HepG2 (cell line): ENCODE measurements around the gene MAN2B2. TPM values are rescaled to one million over a fixed set of nuclear protein-coding genes. Genes with fewer than 3 reads are reported as not detected.

Experiments used
- ATAC-seq: fragments of 200-7000 bp; cut with Tn5 transposase; 3 replicates; pipeline ENCODE4 v1.9.1; 2020; ENCODE audit warnings: mild to moderate bottlenecking, moderate library complexity
- BruUV-seq: library from RNA; stranded (reverse); fragments of 400-500 nt; replicated peaks from 2 replicates; lab custom pipeline; 2021; lab: Mats Ljungman, UMichigan
- CTCF ChIA-PET: fragments of 300-600 bp; formaldehyde crosslinking; extraction: SDS; loops from one replicate; lab custom pipeline; 2021; ENCODE audit warnings: low total read pairs, inconsistent platforms, low intra/inter-chr PET ratio; lab: Yijun Ruan, JAX
- POLR2A ChIA-PET: fragments of 350-600 bp; sonication (Branson Sonifier 250); formaldehyde crosslinking; loops from one replicate; lab custom pipeline; 2020; ENCODE audit warnings: antibody characterized with exemption, inconsistent platforms; lab: Yijun Ruan, JAX
- DNase-seq: peaks from one replicate; pipeline ENCODE4 v3.0.0-alpha.2; 2015; ENCODE audit warnings: low spot score
- FAIRE-seq: peaks from 3 replicates; lab custom pipeline; 2011; peaks lifted over from hg19 to GRCh38; lab: Jason Lieb, UNC
- H2AFZ ChIP-seq: one replicate; pipeline ENCODE4 v1.6.1; 2011; ENCODE audit warnings: low read length, inconsistent platforms
- H3K27ac ChIP-seq: fragments of 300-600 bp; 3 replicates; pipeline ENCODE4 v1.8.0; 2011; ENCODE audit warnings: mixed run types, mild to moderate bottlenecking, mixed read lengths, low read length, inconsistent platforms; ENCODE audit not compliant: insufficient read depth; ENCODE audit errors: extremely low read length
- H3K27me3 ChIP-seq, 2 experiments: fragments of 200-600 bp in 1 of 2; 2 replicates in 1 of 2; 3 replicates in 1 of 2; pipeline versions ENCODE4 v1.6.0 to v1.8.0; 2011; ENCODE audit warnings: low read length in 2 of 2, mild to moderate bottlenecking in 2 of 2, moderate library complexity in 2 of 2, inconsistent platforms in 1 of 2; ENCODE audit not compliant: insufficient read depth in 2 of 2, control insufficient read depth in 1 of 2
- H3K36me3 ChIP-seq, 2 experiments: fragments of 200-600 bp in 1 of 2; replicated peaks in 1 of 2; 2 replicates in 1 of 2; 3 replicates in 1 of 2; pipeline versions ENCODE4 v1.5.1 to v1.8.0; 2011; ENCODE audit warnings: low read length in 2 of 2, inconsistent platforms in 1 of 2; ENCODE audit not compliant: insufficient read depth in 2 of 2, control insufficient read depth in 1 of 2
- H3K4me1 ChIP-seq: 2 replicates; pipeline ENCODE4 v1.5.1; 2012; ENCODE audit warnings: low read length, inconsistent platforms; ENCODE audit not compliant: insufficient read depth
- H3K4me2 ChIP-seq: 2 replicates; pipeline ENCODE4 v1.6.0; 2011; ENCODE audit warnings: low read depth, low read length, inconsistent platforms
- H3K4me3 ChIP-seq, 3 experiments: fragments of 200-600 bp in 1 of 3; sonication (generic), shearing (Covaris generic) in 1 of 3; replicated peaks in 1 of 3; 2 replicates each; pipeline ENCODE4 v1.5.1; 2011 to 2016; ENCODE audit warnings: low read length in 3 of 3, inconsistent platforms in 2 of 3, low read depth in 2 of 3, mild to moderate bottlenecking in 2 of 3, control low read depth in 1 of 3, mixed read lengths in 1 of 3; ENCODE audit not compliant: insufficient read depth in 1 of 3
- H3K79me2 ChIP-seq: one replicate; pipeline ENCODE4 v1.6.1; 2011; ENCODE audit warnings: low read length, inconsistent platforms; ENCODE audit not compliant: insufficient read depth
- H3K9ac ChIP-seq: 2 replicates; pipeline ENCODE4 v1.6.0; 2011; ENCODE audit warnings: mild to moderate bottlenecking, low read depth, low read length, inconsistent platforms; ENCODE audit not compliant: insufficient read depth
- H3K9me3 ChIP-seq: 2 replicates; pipeline ENCODE4 v1.5.1; 2012; ENCODE audit warnings: mild to moderate bottlenecking, low read length
- H4K20me1 ChIP-seq: 2 replicates; pipeline ENCODE4 v1.6.0; 2011; ENCODE audit warnings: inconsistent platforms, mild to moderate bottlenecking, low read length, moderate library complexity; ENCODE audit not compliant: insufficient read depth
- BCL6 ChIP-seq: IDR thresholded peaks from 2 replicates; pipeline ENCODE4 v1.6.1; 2016; ENCODE audit warnings: missing genetic modification reagents, missing compliant biosample characterization
- HINFP ChIP-seq: sonication (generic); formaldehyde crosslinking; IDR thresholded peaks from 2 replicates; pipeline ENCODE4 v1.4.0; 2020; ENCODE audit warnings: low read depth, mild to moderate bottlenecking, missing genetic modification reagents
- POLR2G ChIP-seq: fragments of 200-400 bp; formaldehyde crosslinking; IDR thresholded peaks from 2 replicates; pipeline ENCODE4 v1.6.1; 2018; ENCODE audit warnings: mild to moderate bottlenecking, low read depth, low read length, moderate library complexity
- RFX5 ChIP-seq: IDR thresholded peaks from 2 replicates; pipeline ENCODE4 v1.6.1; 2011; ENCODE audit warnings: low read depth, low read length, improper control_type of control experiment
- SMYD3 ChIP-seq: sonication (generic); formaldehyde crosslinking; IDR thresholded peaks from 2 replicates; pipeline ENCODE4 v1.8.1; 2023; ENCODE audit warnings: mild to moderate bottlenecking, missing genetic modification reagents
- TGIF2 ChIP-seq: IDR thresholded peaks from 2 replicates; pipeline ENCODE4 v1.6.1; 2016; ENCODE audit warnings: control low read depth, missing compliant biosample characterization
- ZBTB42 ChIP-seq: sonication (generic); formaldehyde crosslinking; IDR thresholded peaks from 2 replicates; pipeline ENCODE4 v1.5.0; 2020; ENCODE audit warnings: mild to moderate bottlenecking, missing genetic modification reagents
- ZMAT5 ChIP-seq: sonication (generic); formaldehyde crosslinking; IDR thresholded peaks from 2 replicates; pipeline ENCODE4 v1.5.0; 2020; ENCODE audit warnings: mild to moderate bottlenecking, low read depth, missing genetic modification reagents, borderline replicate concordance
- ZNF232 ChIP-seq: sonication (generic); formaldehyde crosslinking; IDR thresholded peaks from 2 replicates; pipeline ENCODE4 v1.4.0; 2020; ENCODE audit warnings: missing genetic modification reagents, borderline replicate concordance
- ZNF605 ChIP-seq: sonication (generic); formaldehyde crosslinking; IDR thresholded peaks from 2 replicates; pipeline ENCODE4 v1.8.0; 2022; ENCODE audit warnings: mild to moderate bottlenecking, missing genetic modification reagents
- ZNF609 ChIP-seq: sonication (generic); formaldehyde crosslinking; IDR thresholded peaks from 2 replicates; pipeline ENCODE4 v1.4.0; 2020; ENCODE audit warnings: mild to moderate bottlenecking, missing genetic modification reagents, borderline replicate concordance
- ZNF792 ChIP-seq: IDR thresholded peaks from 2 replicates; pipeline ENCODE4 v1.6.1; 2016
- WGBS: methylation state at CpG from one replicate; pipeline ENCODE4 v1.1.6; 2017; ENCODE audit warnings: low lambda C conversion rate; 5-methylcytosine and 5-hydroxymethylcytosine counted together
- in situ Hi-C: cut with HindIII; loops from 2 replicates; pipeline ENCODE4 v1.10.0; 2017; ENCODE audit warnings: low pct_unique_long_range_greater_than_20kb; ENCODE audit not compliant: extremely low pct_ligation_motif_present
- intact Hi-C: fragments of 100-400 bp; cut with micrococcal nuclease; formaldehyde crosslinking; loops from one replicate; pipeline ENCODE4 v1.10.0; 2022; ENCODE audit not compliant: unreplicated experiment
- polyA plus RNA-seq, 8 experiments: library from polyadenylated mRNA; depleted of rRNA in 3 of 8; stranded (reverse) in 7 of 8; unstranded in 1 of 8; fragments of >200 nt; fragmentation: Illumina TruSeq in 4 of 8; extraction: Trizol in 4 of 8; gene quantifications; 2 replicates each; pipeline versions ENCODE4 v1.2.1 to v1.2.3, GENCODE V29; 2011 to 2016; ENCODE audit warnings: low read depth in 4 of 8, missing spikeins in 1 of 8, mixed read lengths in 1 of 8; ENCODE audit not compliant: insufficient read depth in 1 of 8
- total RNA-seq, 5 experiments: library from RNA; depleted of rRNA; stranded (reverse); fragments of >200 nt; fragmentation: Illumina TruSeq; extraction: Trizol; gene quantifications; 2 replicates each; pipeline ENCODE4 v1.2.3, GENCODE V29; 2016; ENCODE audit warnings: low read depth in 1 of 5

The MAN2B2 gene
- total and polyA plus RNA-seq, 2 of the 13 experiments (the other 11 are each of a cell fraction or from before 2014, with no cell fraction given) = 4.8 to 5.4 TPM

GRCh38 chr4:6584865-6585264 is 9.9 kb downstream of the MAN2B2 start:
- H4K20me1 ChIP-seq = no peaks in the 10 kb centered on the region
- 97% methylated on average over 4 of the region's 7 CpGs for WGBS
- no peaks in the 10 kb centered on the region for H3K9me3 ChIP-seq
- H3K27ac ChIP-seq = no peak overlapping the region
- no peaks in the 10 kb centered on the region for H3K79me2 ChIP-seq
- FAIRE-seq = no peak
- peaks cover under 1 to 3% of the 10 kb centered on the region in 2 experiments; a peak in 1 of 5 replicates for H3K36me3 ChIP-seq
- no peak overlapping the region for H3K9ac ChIP-seq
- ATAC-seq = no peak
- ChIA-PET POLR2A (no interaction called here), CTCF (no interaction called here)
- no peak overlapping the region for H3K4me2 ChIP-seq
- intact Hi-C loops (no loop called here), in situ Hi-C loops (no loop called here)
- no peaks in the 10 kb centered on the region for H3K4me1 ChIP-seq
- H3K27me3 ChIP-seq = no peaks in the 10 kb centered on the region; a peak in 1 of 5 replicates
- no peak for DNase-seq
- no TSS peak for BruUV-seq
- H3K4me3 ChIP-seq = no peak overlapping the region
- no peak overlapping the region for H2AFZ ChIP-seq
- TF ChIP-seq ZMAT5 (no peak), HINFP (no peak), POLR2G (no peak), SMYD3 (CRISPR knock-in tag) (no peak), TGIF2 (no peak), ZNF232 (CRISPR knock-in tag) (no peak), BCL6 (CRISPR knock-in tag) (no peak), ZBTB42 (no peak), ZNF605 (CRISPR knock-in tag) (no peak), ZNF792 (CRISPR knock-in tag) (no peak), ZNF609 (CRISPR knock-in tag) (no peak), RFX5 (no peak)
